Endothelial cell of umbilical vein (primary cell): Measurements from ENCODE around the gene RHOC.

Source experiments
- EZH2 ChIP-seq: IDR thresholded peaks from 2 replicates; pipeline ENCODE4 v1.6.1; 2012; ENCODE audit warnings: borderline replicate concordance, low read depth, mild to moderate bottlenecking, moderate library complexity, low read length, inconsistent platforms; ENCODE audit not compliant: severe bottlenecking
- POLR2A ChIP-seq: IDR thresholded peaks from 2 replicates; pipeline ENCODE4 v1.6.1; 2012; ENCODE audit warnings: low read depth, mild to moderate bottlenecking, control low read depth, low read length
- TF ChIP-seq, protein P1 (sequence below), 2 donors: IDR thresholded peaks; 1 replicate in 1 of 2; 2 replicates in 1 of 2; pipeline ENCODE4 v1.5.1; 2011; ENCODE audit warnings: low read length in 2 of 2, mild to moderate bottlenecking in 2 of 2, moderate library complexity in 2 of 2, control low read depth in 1 of 2, inconsistent platforms in 1 of 2, low read depth in 1 of 2; ENCODE audit not compliant: insufficient read depth in 1 of 2; ENCODE audit errors: extremely low read depth in 1 of 2

DNA sequence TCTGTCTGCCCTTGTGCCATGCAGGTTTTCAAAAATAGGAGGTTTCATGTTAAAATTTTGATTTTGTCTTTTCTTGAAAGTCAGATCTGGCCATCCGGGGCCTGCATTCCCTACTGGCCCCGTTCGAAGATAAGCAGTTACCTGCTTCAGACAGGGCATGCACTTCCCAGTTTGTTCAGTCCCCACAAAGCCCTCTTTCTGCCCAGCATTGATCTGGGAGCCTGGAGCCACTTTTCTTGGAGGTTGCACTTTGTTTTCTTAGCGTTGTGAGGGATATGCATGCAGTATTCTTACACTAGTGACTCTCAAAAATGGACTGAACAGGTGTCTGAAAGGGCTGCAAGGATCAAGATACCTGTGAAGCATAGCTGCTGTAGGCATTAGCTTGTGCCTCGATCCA, 21.0 kb downstream of the RHOC start:
- TF ChIP-seq EZH2 = no peak
- TF ChIP-seq, protein P1, sequence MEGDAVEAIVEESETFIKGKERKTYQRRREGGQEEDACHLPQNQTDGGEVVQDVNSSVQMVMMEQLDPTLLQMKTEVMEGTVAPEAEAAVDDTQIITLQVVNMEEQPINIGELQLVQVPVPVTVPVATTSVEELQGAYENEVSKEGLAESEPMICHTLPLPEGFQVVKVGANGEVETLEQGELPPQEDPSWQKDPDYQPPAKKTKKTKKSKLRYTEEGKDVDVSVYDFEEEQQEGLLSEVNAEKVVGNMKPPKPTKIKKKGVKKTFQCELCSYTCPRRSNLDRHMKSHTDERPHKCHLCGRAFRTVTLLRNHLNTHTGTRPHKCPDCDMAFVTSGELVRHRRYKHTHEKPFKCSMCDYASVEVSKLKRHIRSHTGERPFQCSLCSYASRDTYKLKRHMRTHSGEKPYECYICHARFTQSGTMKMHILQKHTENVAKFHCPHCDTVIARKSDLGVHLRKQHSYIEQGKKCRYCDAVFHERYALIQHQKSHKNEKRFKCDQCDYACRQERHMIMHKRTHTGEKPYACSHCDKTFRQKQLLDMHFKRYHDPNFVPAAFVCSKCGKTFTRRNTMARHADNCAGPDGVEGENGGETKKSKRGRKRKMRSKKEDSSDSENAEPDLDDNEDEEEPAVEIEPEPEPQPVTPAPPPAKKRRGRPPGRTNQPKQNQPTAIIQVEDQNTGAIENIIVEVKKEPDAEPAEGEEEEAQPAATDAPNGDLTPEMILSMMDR (IDR thresholded peaks at IDR 0.05; ENCODE audit: extremely low read depth in 1 of 2, insufficient read depth in 1 of 2, low read depth in 1 of 2, low read length in 2 of 2) = no peak
- TF ChIP-seq POLR2A = no peak
